ENCODE measurements around the gene ZSWIM6.

GRCh38 chr5:61371474-61371873 lies 39.4 kb downstream of the ZSWIM6 start:
- TF ChIP-seq EZH2 (IDR thresholded peaks at IDR 0.05; ENCODE audit: low read depth, unreplicated experiment) = no peak
- TF ChIP-seq CTCF (conservative IDR thresholded peaks at IDR 0.05; ENCODE audit: low read depth in 2 of 2) = no peak
- no peak for TF ChIP-seq STAT1 (IDR thresholded peaks at IDR 0.05; ENCODE audit: unreplicated experiment)
- TF ChIP-seq EZH2phosphoT487 (IDR thresholded peaks at IDR 0.05; ENCODE audit: unreplicated experiment) = no peak

Data from GM23338 (cell line).